ENCODE measurements around the gene PDE4C.
A peak's percentile ranks its signal among the peaks of the same experiment; 100 is the strongest.

PDE4C gene
- total RNA-seq = 0 to 2.0 (median 0.19) reads per million in 3 donors

DNA sequence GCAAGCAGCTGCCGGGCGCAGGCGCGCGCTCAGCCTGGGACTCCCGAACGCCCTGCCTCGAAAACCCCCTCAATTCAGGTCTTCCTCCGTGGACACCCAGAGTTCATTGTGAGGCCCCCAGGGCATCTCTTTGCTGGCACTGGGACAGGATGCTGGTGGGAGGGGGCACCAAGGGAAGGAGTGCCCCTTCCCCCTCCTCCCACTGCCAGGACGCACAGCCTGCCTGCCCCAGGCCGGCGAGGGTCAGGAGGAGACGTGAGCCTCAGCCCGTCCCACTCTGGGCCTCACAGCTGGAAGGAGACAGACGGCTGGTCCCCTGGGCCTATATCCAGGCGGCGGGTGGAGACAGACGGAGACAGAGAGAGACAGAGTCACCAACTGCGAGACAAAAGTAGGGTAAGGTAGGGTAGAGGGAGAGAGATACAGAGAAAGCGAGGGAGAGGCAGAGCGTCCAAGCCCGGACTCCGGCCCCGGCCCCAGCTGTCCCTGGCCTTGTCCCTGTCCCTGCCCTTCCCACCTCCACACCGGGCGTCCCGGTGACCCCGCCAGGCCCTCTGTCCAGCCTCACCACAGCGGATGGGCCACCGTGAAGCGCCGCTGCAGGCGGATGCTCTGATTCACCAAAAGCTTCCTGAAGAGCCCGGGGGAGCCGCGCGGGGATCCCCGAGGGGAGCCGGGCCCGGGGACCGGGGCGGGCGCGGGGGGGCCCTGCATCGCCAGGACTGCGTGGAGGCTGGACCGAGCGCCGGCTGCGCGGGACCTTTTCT, at the start of gene PDE4C:
Gene PDE4C, minus strand, starts transcription at position 737 of the 767 bp plus-strand sequence. Its CDS starts 23 bp downstream, at position 714.
- H3K9me3 ChIP-seq (ENCODE audit: control insufficient read depth, low read length) = no peaks in the 10 kb centered on the region
- no peak within 1 kb of the TSS for H3K27ac ChIP-seq (ENCODE audit: insufficient read depth, low read length, poor library complexity, severe bottlenecking)
- peaks cover 42% of the 10 kb centered on the region for H3K27me3 ChIP-seq (replicated peaks; ENCODE audit: control insufficient read depth, insufficient read depth, low read length, poor library complexity, severe bottlenecking)
- H3K4me1 ChIP-seq (ENCODE audit: control insufficient read depth, insufficient read depth, low read length, poor library complexity, severe bottlenecking) = peaks cover 24% of the 10 kb centered on the region
- no peak for DNase-seq
- no peak within 1 kb of the TSS for H3K4me3 ChIP-seq (ENCODE audit: insufficient read depth, low read depth, low read length, poor library complexity, severe bottlenecking)
- no peaks in the 10 kb centered on the region for H3K36me3 ChIP-seq (ENCODE audit: control insufficient read depth, insufficient read depth, low read length)

DNA sequence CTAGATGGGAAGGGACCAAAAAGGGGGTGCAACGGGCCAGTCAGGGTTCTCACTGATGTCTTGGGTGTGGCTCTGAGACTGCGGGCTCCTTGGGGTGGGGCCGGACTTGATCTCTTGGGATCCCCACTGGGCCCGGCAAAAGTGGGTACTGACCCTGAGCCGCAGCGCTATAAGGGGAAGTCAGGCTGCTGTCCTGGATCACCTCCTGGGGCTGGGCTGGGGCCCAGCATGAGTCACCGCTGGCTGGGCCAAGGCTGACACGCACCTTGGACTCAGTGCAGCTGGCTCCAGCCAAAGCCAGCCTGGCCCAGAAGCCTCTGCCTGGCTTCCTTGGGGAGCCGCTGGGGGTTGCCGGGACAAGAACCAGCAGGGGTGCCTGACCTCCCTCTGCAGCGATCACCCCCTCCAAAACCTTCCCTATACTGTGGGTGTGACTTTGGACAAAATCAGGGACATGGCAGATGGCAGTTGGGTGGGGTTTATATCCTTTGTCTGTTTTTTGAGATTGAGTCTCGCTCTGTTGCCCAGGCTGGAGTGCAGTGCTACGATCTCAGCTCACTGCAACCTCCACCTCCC, 48.6 kb upstream of the PDE4C start:
- Histone ChIP-seq H3K9me3 (ENCODE audit: control insufficient read depth, low read length) (no peaks in the 10 kb centered on the region), H3K4me1 (ENCODE audit: control insufficient read depth, insufficient read depth, low read length, poor library complexity, severe bottlenecking) (peaks cover 29% of the 10 kb centered on the region), H3K27me3 (replicated peaks; ENCODE audit: control insufficient read depth, insufficient read depth, low read length, poor library complexity, severe bottlenecking) (no peaks in the 10 kb centered on the region), H3K4me3 (ENCODE audit: insufficient read depth, low read depth, low read length, poor library complexity, severe bottlenecking) (no peak overlapping the region), H3K27ac (ENCODE audit: insufficient read depth, low read length, poor library complexity, severe bottlenecking) (no peak overlapping the region), H3K36me3 (ENCODE audit: control insufficient read depth, insufficient read depth, low read length) (peaks cover 19% of the 10 kb centered on the region)
- DNase-seq = no peak

DNA sequence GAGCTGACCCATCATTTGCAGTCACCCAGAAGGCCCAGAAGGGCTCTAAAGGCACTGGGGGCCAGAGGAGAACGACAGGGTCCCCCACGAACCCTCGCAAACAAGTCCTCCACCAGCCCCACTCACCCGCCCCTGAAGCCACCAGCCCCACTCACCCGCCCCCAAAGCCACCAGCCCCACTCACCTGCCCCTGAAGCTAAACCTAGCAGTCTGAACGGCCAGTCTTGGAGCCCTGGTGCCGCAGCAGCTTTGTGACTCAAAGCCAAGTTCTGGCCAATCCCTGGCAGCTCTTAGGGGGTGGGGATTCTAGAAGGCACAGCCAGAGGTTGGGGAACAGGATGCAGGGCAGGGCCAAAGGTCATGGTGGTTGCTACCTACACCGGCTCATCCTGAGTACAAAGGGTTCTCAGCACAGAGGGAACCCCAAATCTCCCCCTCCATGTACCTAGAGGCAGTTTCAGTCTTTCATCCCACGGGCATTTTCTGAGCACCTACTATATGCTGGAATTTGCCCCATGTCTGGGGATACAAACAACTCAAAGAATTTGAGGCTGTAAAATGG, 48.1 kb upstream of the PDE4C start, which contains the start of gene IQCN:
Gene IQCN, minus strand, starts transcription at position 234 of the 562 bp plus-strand sequence. CDS start 4,974 bp downstream, outside the sequence.
- no peak within 1 kb of the TSS for H3K27ac ChIP-seq (ENCODE audit: insufficient read depth, low read length, poor library complexity, severe bottlenecking)
- no peaks in the 10 kb centered on the region for H3K27me3 ChIP-seq (replicated peaks; ENCODE audit: control insufficient read depth, insufficient read depth, low read length, poor library complexity, severe bottlenecking)
- no peaks in the 10 kb centered on the region for H3K9me3 ChIP-seq (ENCODE audit: control insufficient read depth, low read length)
- DNase-seq = peak in 1 of 3 donors; percentile 41
- no peak within 1 kb of the TSS for H3K4me3 ChIP-seq (ENCODE audit: insufficient read depth, low read depth, low read length, poor library complexity, severe bottlenecking)
- peaks cover 19% of the 10 kb centered on the region for H3K36me3 ChIP-seq (ENCODE audit: control insufficient read depth, insufficient read depth, low read length)
- peaks cover 29% of the 10 kb centered on the region for H3K4me1 ChIP-seq (ENCODE audit: control insufficient read depth, insufficient read depth, low read length, poor library complexity, severe bottlenecking)

DNA sequence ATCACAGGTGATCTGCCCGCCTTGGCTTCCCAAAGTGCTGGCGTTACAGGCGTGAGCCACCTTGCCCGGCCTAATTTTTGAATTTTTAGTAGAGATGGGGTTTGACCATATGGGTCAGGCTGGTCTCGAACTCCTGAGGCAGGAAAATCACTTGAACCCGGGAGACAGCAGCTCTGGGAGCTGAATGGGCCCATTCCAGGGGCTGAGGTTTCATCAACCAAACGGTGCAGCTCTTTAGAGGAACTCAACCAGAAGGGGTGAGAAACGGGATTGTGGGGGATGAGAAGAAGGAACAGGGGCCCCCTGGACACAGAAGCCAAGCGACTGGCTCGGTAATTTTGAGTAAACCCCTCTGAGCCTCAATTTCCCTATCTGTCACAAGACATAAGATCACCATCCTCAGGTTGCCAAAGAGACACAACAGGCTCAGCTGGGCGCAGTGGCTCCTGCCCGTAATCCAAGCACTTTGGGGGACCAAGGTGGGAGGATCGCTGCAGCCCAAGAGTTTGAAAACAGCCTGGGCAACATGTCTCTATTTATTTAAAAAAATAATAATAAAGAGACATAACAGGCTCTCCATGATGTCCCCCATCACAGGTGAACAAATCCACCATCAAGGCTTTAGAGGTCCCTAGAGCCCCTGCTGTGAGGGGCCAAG, 47.5 kb upstream of the PDE4C start:
- Histone ChIP-seq H3K4me1 (ENCODE audit: control insufficient read depth, insufficient read depth, low read length, poor library complexity, severe bottlenecking) (peaks cover 24% of the 10 kb centered on the region), H3K36me3 (ENCODE audit: control insufficient read depth, insufficient read depth, low read length) (peaks cover 14% of the 10 kb centered on the region)
- DNase-seq = no peak

DNA sequence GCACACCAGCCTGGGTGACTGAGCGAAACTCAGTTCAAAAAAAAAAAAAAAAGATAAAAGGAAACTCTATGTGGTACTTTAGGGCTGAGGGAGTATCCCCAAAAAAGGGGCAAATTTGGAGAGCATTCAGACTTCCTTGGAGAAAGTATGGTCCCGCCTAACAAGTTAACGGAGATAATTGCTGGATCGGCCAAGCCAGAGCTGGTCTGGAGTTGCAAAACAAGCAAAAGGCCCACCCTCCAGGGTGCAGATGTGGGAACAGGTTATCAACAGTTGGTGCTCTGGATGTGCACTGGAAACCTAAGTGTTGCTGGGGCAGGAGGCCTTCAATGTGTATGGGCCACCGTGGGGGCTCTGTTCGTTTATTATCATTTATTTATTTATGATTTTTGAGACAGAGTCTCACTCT, 45.2 kb upstream of the PDE4C start:
- Histone ChIP-seq H3K36me3 (ENCODE audit: control insufficient read depth, insufficient read depth, low read length) (peaks cover 14% of the 10 kb centered on the region), H3K9me3 (ENCODE audit: control insufficient read depth, low read length) (no peaks in the 10 kb centered on the region)
- DNase-seq = no peak

More for the DNA sequence above, 47.5 kb upstream of the PDE4C start:
- H3K27ac ChIP-seq (ENCODE audit: insufficient read depth, low read length, poor library complexity, severe bottlenecking) = no peak overlapping the region
- H3K9me3 ChIP-seq (ENCODE audit: control insufficient read depth, low read length) = no peaks in the 10 kb centered on the region
- H3K27me3 ChIP-seq (replicated peaks; ENCODE audit: control insufficient read depth, insufficient read depth, low read length, poor library complexity, severe bottlenecking) = no peaks in the 10 kb centered on the region
- no peak overlapping the region for H3K4me3 ChIP-seq (ENCODE audit: insufficient read depth, low read depth, low read length, poor library complexity, severe bottlenecking)

DNA sequence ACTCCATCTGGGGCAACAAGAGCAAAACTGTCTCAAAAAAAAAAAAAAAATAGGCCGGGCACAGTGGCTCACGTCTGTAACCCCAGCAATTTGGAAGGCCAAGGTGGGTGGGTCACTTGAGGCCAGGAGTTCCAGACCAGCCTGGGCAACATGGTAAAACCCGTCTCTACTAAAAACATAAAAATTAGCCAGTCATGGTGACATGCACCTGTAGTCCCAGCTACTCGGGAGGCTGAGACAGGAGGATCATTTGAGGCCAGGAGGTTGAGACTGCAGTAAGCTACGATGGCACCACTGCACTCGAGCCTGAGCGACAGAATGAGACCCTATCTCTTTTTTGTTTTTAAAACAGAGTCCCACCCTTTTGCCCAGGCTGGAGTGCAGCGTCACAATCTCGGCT, 44.1 kb upstream of the PDE4C start:
- H3K27ac ChIP-seq (ENCODE audit: insufficient read depth, low read length, poor library complexity, severe bottlenecking) = no peak overlapping the region
- no peaks in the 10 kb centered on the region for H3K27me3 ChIP-seq (replicated peaks; ENCODE audit: control insufficient read depth, insufficient read depth, low read length, poor library complexity, severe bottlenecking)
- no peak overlapping the region for H3K4me3 ChIP-seq (ENCODE audit: insufficient read depth, low read depth, low read length, poor library complexity, severe bottlenecking)
- H3K9me3 ChIP-seq (ENCODE audit: control insufficient read depth, low read length) = no peaks in the 10 kb centered on the region
- H3K36me3 ChIP-seq (ENCODE audit: control insufficient read depth, insufficient read depth, low read length) = peaks cover 17% of the 10 kb centered on the region
- DNase-seq = no peak
- H3K4me1 ChIP-seq (ENCODE audit: control insufficient read depth, insufficient read depth, low read length, poor library complexity, severe bottlenecking) = peaks cover 10% of the 10 kb centered on the region

More for the DNA sequence above, 45.2 kb upstream of the PDE4C start:
- no peak overlapping the region for H3K4me3 ChIP-seq (ENCODE audit: insufficient read depth, low read depth, low read length, poor library complexity, severe bottlenecking)
- H3K27me3 ChIP-seq (replicated peaks; ENCODE audit: control insufficient read depth, insufficient read depth, low read length, poor library complexity, severe bottlenecking) = no peaks in the 10 kb centered on the region
- H3K4me1 ChIP-seq (ENCODE audit: control insufficient read depth, insufficient read depth, low read length, poor library complexity, severe bottlenecking) = peaks cover 17% of the 10 kb centered on the region
- H3K27ac ChIP-seq (ENCODE audit: insufficient read depth, low read length, poor library complexity, severe bottlenecking) = no peak overlapping the region

DNA sequence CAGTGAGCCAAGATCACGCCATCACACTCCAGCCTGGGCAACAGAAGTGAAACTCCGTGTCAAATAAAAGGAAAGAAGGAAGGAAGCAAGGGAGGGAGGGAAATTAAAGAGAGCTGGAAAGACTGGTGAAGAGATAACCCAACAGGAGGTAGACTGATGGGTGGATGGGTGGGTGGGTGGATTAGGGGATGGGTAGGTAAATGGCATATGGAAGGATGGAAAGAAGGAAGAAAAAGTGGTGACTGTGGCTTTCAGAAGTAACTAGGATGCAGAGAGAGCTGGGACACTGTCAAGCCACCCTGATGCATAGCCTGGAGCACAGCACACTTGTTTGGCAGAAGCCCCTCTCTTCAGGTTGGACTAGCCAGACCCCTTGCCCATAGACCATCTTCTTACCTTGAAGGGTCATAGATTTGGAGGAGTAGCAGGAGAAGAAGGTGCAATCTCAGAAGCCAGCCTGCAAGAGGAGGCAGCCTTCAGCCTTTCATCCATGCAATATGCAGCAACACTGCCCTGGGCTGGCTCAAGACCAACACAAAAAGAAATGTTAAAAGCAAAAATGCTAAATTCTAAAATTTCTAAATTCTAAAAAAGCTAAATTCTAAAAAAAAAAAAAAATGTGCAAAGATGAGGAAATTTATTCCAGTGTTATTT, 43.0 kb upstream of the PDE4C start:
- Histone ChIP-seq H3K36me3 (ENCODE audit: control insufficient read depth, insufficient read depth, low read length) (peaks cover 27% of the 10 kb centered on the region), H3K27me3 (replicated peaks; ENCODE audit: control insufficient read depth, insufficient read depth, low read length, poor library complexity, severe bottlenecking) (no peaks in the 10 kb centered on the region), H3K4me1 (ENCODE audit: control insufficient read depth, insufficient read depth, low read length, poor library complexity, severe bottlenecking) (peaks cover under 1% of the 10 kb centered on the region), H3K4me3 (ENCODE audit: insufficient read depth, low read depth, low read length, poor library complexity, severe bottlenecking) (no peak overlapping the region), H3K27ac (ENCODE audit: insufficient read depth, low read length, poor library complexity, severe bottlenecking) (no peak overlapping the region), H3K9me3 (ENCODE audit: control insufficient read depth, low read length) (no peaks in the 10 kb centered on the region)
- DNase-seq = no peak

DNA sequence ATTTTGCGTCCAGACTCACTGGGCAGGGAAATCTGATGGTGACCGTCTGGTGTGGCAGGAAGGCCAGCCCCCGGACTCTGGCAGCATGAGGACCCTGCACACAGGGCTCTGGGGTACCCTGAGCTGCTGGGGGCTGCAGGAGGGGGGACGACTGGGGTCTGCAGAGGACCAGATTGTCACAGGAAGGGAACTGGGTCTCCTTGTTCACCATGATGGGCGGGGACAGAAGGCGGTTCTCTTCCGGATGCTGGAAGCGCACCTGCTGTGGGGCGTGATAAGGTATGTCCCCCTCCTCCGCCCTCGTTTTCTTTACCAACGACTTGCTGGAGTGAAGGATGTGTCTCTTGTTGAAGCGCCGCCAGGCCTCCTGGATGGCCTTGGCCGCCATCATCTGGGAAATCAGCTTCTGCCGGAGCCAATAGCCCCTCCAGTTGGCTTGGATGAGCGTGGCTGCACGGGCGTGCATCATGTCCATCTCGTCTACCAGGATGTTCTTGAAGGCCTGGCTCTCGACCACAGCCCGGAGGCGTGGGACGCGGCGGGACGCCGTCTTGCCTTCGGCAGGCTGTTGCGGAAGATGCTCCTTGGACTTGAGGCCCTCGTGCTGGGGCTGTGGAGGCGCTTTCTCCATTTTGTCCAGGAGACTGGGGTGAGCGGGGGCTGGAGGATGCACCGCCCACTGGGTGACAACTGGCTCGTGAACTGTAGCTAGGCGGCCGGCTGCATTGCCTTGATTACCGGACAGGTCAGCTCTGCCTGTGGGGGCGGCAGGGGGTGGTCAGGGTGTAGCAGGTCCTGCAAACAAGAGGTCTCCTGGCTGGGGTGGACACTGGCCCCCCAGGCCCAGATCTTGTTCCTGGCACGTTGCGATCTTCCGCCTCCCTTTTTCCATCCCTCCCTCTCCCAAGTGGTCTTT, 40.8 kb upstream of the PDE4C start:
- Histone ChIP-seq H3K36me3 (ENCODE audit: control insufficient read depth, insufficient read depth, low read length) (peaks cover 27% of the 10 kb centered on the region), H3K4me1 (ENCODE audit: control insufficient read depth, insufficient read depth, low read length, poor library complexity, severe bottlenecking) (no peaks in the 10 kb centered on the region), H3K9me3 (ENCODE audit: control insufficient read depth, low read length) (no peaks in the 10 kb centered on the region), H3K4me3 (ENCODE audit: insufficient read depth, low read depth, low read length, poor library complexity, severe bottlenecking) (no peak overlapping the region), H3K27me3 (replicated peaks; ENCODE audit: control insufficient read depth, insufficient read depth, low read length, poor library complexity, severe bottlenecking) (no peaks in the 10 kb centered on the region), H3K27ac (ENCODE audit: insufficient read depth, low read length, poor library complexity, severe bottlenecking) (no peak overlapping the region)
- no peak for DNase-seq

DNA sequence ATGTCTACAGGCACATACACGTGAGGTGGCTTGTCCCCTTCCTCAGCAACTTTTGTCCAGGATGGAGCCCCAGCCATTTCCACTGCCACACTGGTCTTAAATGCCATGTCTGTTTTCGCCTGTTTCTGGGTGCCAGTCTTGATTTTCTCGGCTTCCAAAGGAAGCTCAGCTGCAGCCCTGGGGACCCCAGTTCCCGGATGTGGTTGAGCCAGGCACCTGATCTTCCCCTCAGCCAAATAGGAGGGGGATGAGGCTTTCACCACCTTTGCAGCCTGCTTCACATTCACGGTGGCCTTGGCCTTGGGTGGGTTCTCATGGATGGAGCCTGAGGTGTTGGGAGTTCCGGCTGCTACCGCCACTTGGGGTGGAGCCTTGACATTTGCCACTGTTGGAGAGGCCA, 39.3 kb upstream of the PDE4C start:
- no peak for DNase-seq
- no peaks in the 10 kb centered on the region for H3K4me1 ChIP-seq (ENCODE audit: control insufficient read depth, insufficient read depth, low read length, poor library complexity, severe bottlenecking)
- H3K27me3 ChIP-seq (replicated peaks; ENCODE audit: control insufficient read depth, insufficient read depth, low read length, poor library complexity, severe bottlenecking) = no peaks in the 10 kb centered on the region
- no peak overlapping the region for H3K4me3 ChIP-seq (ENCODE audit: insufficient read depth, low read depth, low read length, poor library complexity, severe bottlenecking)
- H3K36me3 ChIP-seq (ENCODE audit: control insufficient read depth, insufficient read depth, low read length) = peaks cover 27% of the 10 kb centered on the region
- H3K9me3 ChIP-seq (ENCODE audit: control insufficient read depth, low read length) = no peaks in the 10 kb centered on the region
- no peak overlapping the region for H3K27ac ChIP-seq (ENCODE audit: insufficient read depth, low read length, poor library complexity, severe bottlenecking)
